NB4 (cell line): ENCODE results near the gene DOCK2.

Experiments
- CTCF ChIP-seq: IDR thresholded peaks from one replicate; pipeline ENCODE4 v1.5.1; 2012; ENCODE audit warnings: low read depth, low read length
- POLR2A ChIP-seq: IDR thresholded peaks from 2 replicates; pipeline ENCODE4 v1.6.1; 2011; ENCODE audit warnings: mild to moderate bottlenecking; ENCODE audit not compliant: insufficient read length; ENCODE audit errors: extremely low read depth

GRCh38 chr5:169651526-169651925 lies 14.5 kb downstream of the DOCK2 start:
- no peak for TF ChIP-seq CTCF
- no peak for TF ChIP-seq POLR2A
